Left ventricle myocardium superior (tissue), 1 donor: ENCODE results near the gene EPHB1. TPM values are rescaled to one million over a fixed set of nuclear protein-coding genes. Genes with fewer than 3 reads are reported as not detected.
A peak's percentile ranks its signal among the peaks of the same experiment; 100 is the strongest.

Source experiments
- ATAC-seq: fragments of 200-7000 bp; cut with Tn5 transposase; one replicate; pipeline ENCODE4 v1.9.1; 2020; ENCODE audit warnings: mild to moderate bottlenecking, moderate library complexity
- DNase-seq: peaks from one replicate; pipeline ENCODE4 v3.0.0-alpha.2; 2020
- intact Hi-C: fragments of 100-400 bp; cut with micrococcal nuclease; formaldehyde crosslinking; loops from one replicate; pipeline ENCODE4 v1.11.0; 2022
- total RNA-seq: library from RNA; stranded (reverse); fragmentation: NEBNext Ultra II Directional; extraction: Animal tissue kit (Norgen Biotek cat#: 25700); gene quantifications from one replicate; pipeline ENCODE4 v1.2.1, GENCODE V29; 2021
- donor health status: DM: no; HTN: yes; CAD: no; lungs with severe emphysema.

EPHB1 gene
- total RNA-seq, 1 donor from 2014 or later, result 1.8 TPM

DNA sequence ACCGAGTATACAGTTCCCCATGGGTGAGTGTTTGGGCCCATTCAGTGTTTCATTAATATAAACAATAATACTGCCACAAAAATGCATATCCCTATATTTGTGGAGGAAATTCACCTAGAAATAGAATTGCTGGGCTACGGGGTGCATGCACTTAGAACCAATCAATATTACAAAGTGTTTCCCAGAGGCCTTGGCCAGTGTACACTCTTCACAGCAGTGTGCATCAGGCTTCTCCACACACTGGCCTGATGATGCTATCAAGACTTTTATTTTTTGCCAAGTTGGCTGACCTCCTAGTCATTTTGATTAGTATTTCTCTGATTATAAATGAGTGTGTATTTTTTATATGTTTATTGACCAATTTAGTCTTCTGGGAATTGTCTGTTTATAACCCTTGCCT, 323.7 kb downstream of the EPHB1 start:
- intact Hi-C loops, result no loop called here
- DNase-seq, result no peak
- no peak for ATAC-seq

DNA sequence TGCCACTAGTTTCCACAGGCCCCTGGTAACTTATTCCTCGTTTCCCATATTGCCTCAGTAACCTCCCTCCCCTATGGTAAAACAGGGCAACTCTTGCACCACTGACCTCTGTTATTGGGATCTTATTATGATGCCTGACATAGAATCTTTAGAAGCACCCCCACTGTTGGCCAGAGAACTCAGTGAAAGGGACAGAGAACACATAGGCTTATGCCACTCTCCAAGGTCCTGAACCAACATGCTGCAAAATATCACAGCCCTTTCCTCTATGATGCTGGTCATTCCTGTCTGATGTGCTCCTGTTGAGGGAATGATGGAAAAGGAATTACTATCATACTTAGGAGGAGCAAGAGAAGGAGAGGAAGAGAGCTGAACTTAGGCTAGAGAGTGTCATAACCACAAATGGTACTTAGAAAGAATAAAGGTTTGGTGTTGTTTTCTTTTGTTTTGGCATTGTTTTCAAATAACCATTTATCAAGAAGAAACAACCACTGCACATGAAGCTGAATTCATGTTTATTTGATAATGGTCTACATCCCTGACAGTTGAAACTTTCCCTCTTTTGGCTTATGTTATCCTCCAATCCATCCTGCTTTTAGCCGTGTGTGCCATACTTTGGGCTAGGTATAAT, 330.2 kb downstream of the EPHB1 start:
- DNase-seq, result no peak
- no peak for ATAC-seq
- intact Hi-C loops, result no loop called here

DNA sequence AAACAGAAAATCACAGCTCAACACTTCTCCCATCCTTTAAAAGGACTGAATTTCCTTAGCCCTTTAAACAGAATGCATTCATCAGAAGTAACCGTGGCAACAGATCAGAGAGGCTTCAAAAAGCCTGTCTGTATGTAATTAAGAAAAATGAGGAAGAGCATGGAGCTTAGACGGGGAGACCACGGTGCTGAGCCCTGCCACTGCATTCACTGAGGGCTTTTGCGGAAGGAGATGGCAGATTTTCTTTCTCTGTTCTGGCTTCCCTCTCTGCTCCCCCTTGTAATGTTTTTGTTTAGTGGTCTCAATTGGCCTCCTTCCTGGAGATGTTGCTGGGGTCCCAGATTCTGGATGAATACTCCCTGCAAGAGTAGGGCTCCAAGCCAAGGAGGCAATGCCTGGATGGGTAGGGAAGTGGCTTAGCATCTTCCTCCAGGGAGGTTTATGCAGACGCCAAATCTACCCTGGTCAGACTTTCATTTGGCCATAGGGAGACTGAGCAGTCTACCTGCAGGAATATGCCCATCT, 332.9 kb downstream of the EPHB1 start:
- intact Hi-C loops, result no loop called here
- ATAC-seq (no peak), DNase-seq (no peak)

DNA sequence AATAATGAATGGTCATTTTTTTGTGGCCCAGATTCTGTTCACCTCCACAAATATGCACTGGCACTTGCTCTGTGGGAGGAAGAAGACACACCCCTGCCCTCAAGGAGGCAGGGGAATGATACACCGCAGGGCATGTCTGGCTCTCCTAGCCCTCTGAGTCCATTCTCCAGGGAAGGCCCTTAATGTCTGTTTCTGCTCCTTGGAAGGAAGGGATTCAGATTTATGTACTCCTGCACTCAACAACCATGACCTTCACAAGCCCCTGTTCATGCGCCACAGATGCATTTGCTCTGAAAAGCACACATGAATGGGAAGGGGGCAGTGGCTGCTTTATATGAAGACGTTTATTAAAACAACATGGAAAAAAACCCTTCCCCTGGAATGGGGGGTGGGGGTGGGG, 333.8 kb downstream of the EPHB1 start:
- intact Hi-C loops, result no loop called here
- ATAC-seq, result no peak
- no peak for DNase-seq

DNA sequence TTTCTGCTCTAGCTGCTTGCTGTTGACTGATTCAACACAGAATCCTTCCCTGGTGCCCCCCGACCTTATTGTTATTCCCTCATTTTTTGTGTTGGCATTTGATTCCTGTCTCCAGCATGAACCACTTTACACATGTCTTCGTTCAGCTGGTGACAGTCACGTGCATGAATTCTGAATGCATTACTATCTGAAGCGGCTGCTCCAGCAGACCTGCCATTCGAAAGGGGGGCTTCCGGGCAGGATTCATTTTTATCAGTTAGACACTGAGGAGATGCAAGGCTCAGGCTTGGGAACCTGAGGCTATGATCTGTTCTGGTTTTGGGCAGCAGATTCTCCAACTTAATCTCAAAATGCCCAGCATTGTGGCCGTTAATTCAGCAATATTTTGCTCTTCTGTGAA, 336.2 kb downstream of the EPHB1 start:
- DNase-seq (no peak), ATAC-seq (no peak)
- intact Hi-C loops, result no loop called here

DNA sequence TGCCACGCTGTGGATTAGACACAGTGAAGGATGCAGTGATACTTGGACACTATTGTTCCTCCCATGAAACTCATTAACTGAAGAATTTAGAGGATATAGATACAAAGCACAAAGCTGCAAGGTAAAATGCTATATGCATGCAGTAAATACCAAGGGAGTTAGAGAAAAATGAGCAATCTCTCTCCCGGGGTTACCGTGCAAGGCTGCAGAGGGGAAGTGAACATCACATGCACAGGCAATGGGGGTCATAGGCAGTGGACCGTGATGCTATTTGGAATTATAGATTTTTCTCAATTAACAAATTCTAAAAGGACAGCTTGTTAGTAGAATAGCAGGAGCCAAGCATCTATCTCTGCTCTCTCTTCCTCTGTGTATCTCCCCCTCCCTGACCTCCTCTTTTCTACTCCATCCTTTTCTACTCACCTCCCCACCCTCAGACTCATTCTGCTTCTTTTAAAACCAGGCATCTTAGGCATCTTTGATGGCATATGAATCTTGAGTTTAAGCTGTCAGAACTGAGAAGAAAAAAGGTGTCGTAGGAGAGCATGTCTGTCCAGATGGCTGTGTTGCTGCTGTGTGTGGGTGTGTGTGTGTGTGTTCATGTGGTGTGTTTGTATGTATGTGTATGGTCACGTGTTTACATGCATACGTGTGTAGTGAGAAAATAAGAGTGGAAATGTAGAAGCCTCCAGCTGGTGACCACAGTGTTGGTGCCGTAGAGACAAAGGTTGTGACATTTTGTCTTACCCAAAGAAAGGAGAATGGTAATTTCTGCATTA, 339.0 kb downstream of the EPHB1 start:
- ATAC-seq, result no peak
- intact Hi-C loops, result no loop called here
- no peak for DNase-seq

DNA sequence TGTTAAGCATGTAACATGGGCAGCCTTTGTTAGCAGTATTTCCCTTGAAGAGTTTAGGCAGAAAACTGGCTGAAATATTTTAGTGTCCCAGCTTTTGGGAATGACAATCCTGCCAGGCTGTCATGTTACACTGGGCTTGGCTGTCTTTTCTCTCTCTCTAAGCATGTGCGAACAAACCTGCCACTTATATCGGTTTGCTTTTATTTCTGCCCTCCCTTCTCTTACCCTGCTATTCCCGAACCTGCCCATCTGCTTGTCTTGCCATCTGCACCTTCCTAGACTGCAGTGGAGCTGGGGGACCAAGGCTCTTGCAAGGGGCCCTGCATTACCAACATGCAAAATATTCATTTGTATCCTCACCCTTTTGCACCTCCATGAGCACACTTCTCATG, 339.6 kb downstream of the EPHB1 start:
- DNase-seq (no peak), ATAC-seq (no peak)
- intact Hi-C loops, result no loop called here

DNA sequence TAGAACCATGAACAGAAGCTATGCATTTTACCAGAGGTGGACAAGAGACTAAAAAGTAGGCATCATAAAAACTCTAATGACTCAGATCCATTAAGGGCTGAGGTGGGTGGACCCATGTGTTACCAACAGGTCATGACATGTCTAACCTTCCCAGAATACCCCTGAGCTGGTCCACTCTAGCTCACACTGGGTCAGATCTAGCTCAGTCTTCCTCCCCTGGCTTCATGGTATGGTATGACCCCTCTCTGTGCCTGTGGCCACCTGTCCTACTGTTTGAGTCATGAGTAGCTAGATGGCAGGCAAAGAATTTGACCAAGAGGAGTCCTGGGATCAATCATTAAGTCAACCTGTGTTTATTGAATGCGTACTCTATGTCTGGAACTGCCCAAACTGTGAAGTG, 340.4 kb downstream of the EPHB1 start:
- intact Hi-C loops, result no loop called here
- ATAC-seq (no peak), DNase-seq (no peak)

DNA sequence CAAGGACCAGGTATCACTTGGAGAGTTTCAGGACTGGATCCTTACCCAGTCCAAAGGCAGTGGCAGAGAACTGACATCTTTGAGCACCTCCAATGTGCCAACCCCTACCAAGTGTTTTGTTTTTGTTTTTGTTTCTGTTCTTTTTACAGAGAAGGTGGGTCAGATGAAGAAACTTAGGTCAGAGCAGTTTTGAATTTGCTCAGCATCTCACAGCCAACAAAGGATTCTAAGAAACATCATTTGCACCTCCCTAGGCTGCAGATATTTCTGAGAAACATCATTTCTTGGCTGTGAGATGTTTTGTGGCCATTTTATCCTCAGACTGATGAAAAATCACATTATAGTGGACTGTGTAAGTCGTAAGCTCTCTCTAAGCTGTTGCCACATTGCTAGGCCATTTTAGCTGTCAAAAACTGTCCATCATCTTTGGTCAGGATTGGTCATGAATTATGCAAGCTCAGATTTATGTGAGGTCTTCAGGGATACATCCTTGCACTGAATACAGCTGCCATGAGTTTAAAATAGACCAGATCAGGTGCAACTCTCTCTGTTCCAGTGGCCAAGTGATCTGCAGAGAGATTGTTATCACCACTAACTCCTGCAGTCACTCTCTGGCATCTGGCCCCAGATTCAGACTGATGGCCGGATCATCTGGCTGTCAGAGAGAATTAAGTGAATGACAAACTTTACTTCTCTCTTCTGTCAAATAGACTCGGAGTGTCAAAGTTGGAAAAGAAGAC, 341.5 kb downstream of the EPHB1 start:
- DNase-seq, result no peak
- ATAC-seq, result no peak
- intact Hi-C loops, result no loop called here

DNA sequence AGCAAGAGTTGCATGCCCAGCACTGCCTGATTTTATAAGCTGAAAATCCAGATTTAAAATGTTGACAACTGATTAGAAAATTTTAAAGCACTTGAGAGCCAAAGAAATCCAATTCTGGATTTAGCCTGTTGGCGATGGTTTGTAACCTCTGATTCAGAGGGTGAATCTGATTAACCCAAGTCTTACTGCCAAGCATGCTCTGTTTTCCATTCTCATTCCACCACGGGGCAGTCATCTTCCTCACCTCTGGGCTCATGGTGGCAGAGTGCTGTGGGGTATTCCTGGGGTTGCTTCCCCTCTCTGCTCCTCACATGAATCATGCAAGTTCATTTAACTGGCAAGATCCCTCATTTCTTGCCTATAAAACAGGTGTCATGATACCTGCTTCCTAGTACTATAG, 342.2 kb downstream of the EPHB1 start:
- intact Hi-C loops, result no loop called here
- ATAC-seq (no peak), DNase-seq (no peak)

DNA sequence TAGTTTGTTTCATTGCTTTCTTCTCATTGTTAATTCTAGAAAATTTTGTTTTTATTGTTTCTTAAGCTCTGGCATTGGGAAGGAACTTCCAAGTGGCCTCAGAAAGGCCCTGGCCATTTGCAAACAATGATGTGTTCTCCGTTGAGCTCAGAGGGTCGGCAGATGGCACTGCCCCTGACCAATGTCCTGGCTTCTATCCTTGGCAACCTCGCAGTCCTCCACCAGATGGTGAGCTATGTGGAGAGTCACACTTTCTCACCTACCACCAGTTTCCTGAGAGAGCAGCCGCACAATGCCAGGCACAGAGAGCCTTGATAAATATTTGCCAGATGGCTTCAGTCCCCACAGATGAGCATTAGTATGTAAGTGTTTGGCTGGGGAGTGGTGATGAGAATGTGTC, 343.7 kb downstream of the EPHB1 start:
- ATAC-seq (no peak), DNase-seq (no peak)
- intact Hi-C loops, result no loop called here

DNA sequence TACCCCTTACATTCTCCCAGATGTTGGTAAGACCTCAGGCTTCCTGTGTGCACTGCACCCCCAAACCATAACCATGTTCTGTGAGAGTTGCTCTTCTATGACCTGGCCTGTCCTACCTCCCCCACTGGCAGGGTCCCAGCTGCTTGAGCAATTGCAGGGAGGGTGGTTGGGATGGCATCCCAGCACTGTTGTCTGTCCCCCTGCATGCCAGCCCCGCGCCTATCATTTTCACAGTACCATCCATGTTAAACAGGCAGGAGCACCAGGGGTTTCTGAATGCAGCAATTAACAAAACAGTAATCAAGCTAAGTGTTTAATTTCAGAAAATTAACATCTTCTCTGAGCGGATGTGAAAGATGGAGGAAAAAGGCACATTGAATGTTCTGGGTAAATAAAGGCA, 345.5 kb downstream of the EPHB1 start:
- no peak for DNase-seq

DNA sequence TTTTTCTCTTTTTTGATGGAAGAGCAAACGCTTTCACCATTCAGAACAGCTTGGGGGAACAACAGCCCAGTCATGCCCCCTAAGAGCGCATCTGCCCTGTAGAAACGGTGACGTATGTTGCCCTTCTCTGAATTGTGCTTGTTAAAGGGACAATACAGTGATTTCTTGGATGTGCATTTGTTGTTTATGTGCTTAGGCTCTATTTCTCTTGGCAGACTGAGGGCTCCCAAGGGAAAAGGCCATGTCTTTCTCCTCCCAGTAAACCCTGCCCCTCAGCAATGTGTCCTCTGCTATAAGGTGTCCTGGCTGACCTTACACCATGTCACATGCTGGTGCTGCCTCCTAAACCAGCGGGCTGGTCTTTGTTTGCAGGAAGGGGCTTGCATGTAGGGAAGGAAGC, 346.1 kb downstream of the EPHB1 start:
- DNase-seq (no peak), ATAC-seq (no peak)
- intact Hi-C loops, result no loop called here

More for the DNA sequence above, 345.5 kb downstream of the EPHB1 start:
- intact Hi-C loops, result no loop called here
- no peak for ATAC-seq

DNA sequence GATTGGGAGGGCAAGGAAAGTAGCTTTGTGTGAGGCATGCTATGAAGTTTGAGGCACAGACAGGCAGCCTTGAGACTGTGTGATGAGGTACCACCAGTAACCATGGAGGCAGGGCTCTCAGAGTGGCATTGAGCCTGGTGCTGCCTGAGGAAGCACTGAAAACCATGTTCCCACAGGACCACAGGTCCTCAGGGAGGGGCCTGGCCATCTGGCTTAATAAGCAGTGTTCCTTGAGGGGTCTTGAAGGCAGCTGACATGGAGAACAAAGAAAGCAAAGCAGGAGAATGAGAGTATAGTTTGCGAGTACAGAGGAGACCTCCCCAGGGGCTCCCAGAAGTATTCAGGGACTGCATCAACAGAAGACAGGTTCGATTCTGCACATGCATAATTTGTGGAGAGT, 346.6 kb downstream of the EPHB1 start:
- intact Hi-C loops, result no loop called here

DNA sequence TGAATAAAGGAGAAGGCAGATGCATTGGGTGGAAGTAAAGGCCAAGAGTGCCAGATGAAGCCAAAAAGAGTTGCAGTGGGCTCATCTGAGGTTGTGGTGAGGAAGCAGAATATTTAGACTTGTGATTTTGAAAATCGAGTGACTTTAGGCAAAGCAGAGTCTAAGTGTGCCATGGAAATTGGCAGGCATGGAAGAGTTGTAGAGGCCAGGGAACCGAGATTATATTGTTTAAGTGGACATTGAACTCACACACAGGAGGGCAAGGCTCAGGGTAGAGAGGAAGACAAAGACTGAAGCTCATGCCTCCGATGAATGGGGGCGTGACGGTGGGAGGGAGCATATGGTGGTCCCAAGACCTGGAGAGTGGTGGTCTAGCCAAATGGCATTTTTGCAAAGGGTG, 347.5 kb downstream of the EPHB1 start:
- ATAC-seq (no peak), DNase-seq (no peak)
- intact Hi-C loops, result no loop called here

More for the DNA sequence above, 346.6 kb downstream of the EPHB1 start:
- ATAC-seq (no peak), DNase-seq (no peak)

DNA sequence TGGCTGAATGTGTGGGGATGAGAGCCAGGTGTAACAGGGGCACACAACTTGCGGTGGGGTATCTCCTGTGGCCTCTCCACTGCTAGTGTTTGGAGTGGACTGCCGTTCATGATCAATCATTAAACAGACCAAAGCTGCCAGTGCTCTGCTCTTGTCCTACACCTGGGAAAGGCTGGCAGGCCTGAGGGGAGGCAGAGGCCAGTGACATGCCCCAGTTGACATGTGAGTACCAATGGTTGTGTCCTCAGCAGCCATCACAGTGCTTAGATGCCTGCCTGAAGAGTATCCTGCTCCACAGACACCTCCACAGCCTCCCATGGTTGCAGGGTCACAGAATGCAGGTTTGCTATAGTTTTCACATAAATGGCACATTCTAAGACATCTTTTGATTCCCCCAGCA, 348.4 kb downstream of the EPHB1 start:
- intact Hi-C loops, result no loop called here
- no peak for DNase-seq
- no peak for ATAC-seq

DNA sequence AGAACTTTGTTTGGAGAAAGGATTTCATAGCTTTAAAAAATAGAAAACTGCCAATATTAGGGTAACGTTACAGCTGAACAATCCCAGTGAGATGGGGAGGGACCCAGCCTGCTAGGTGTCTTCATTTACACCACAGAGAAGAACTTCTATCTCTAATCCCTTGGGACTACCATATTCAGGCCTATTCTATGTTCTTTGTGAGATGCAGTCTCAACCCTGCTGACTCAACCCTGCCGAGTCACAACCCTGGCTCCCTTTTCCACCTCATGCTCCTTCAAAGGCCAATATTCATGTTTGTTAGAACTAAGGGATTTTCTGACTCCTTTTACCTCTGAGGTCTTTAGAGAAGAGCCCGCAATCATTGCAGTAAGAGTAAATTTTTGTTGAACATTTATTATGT, 350.5 kb downstream of the EPHB1 start:
- DNase-seq (no peak), ATAC-seq (no peak)
- intact Hi-C loops, result no loop called here

DNA sequence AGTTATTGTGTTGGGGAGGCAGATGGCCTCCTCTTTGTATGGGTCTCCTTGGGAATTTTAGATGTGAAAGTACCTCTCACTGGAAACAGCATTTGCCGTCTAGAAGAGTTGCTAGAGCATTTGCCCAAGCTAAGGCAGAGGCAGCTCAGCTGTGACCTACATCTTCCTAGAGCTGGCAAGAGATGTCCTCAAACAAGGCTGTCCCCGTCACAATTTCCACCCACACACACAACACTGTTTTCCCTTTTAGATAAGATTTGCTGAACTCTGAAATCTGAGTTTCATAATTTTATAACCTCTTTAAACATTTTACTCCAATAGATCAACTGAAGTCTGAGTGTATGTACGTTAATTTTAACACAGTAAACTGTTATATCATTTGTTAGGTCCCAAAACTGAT, 352.6 kb downstream of the EPHB1 start:
- ATAC-seq (peak; percentile 86), DNase-seq (no peak)

DNA sequence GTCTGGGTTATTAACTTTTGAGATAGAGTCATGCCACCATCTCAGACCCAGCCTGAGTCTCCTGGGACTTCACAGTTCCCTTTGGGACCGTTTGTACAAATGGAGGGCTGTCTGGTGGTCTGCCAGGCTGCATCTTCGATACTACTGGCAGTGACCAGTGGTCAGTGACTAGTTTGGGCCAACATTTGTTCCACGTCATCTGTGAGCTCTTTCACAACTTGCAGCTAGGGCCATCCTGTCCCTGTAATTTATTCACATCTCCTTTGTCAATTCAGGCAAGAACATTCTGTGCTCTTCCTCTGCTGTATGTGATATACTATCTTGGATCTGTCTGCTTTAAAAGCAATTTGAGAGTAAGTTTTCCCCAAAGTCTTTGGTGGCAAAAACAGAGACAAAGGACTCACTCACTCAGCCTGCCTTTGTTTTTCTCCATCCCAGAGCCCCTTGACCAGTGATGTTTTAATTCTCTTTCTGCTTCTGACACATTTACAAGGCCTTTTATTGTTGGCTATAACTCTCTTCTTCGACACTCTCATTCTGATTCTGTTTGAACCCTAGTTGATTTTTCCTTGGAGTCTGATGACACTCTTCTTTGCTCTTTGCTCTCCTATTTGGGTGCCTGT, 353.4 kb downstream of the EPHB1 start:
- intact Hi-C loops, result no loop called here
- ATAC-seq (peak; percentile 88), DNase-seq (peak; percentile 72)

More for the DNA sequence above, 352.6 kb downstream of the EPHB1 start:
- intact Hi-C loops, result no loop called here
